ENCODE measurements around the gene HSD17B2.
A peak's percentile ranks its signal among the peaks of the same experiment; 100 is the strongest.

DNA sequence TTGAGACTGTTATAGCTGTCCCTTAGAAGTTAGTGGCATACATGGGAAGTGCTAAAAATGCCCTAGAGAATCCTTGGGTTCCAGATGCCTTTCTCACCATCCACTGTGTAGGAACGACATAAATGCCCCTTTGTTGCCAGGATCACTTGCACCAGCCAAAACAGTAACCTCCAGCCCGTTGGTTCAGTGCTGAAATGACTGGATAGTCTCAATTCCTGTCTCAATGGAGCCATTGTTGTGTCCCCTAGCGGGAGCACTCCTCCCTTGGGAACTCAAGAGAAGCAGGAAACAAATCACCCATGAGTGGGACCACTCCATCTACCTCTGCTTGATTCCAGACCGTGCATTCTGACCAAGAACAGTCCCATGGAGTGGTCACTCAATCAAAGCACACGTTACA is 111.9 kb downstream of the HSD17B2 start:
- TF ChIP-seq EP300 (IDR thresholded peaks at IDR 0.05) (peak in 1 of 2 donors; percentile 45), POLR2A (IDR thresholded peaks at IDR 0.05) (no peak)
- TF ChIP-seq, protein P1, sequence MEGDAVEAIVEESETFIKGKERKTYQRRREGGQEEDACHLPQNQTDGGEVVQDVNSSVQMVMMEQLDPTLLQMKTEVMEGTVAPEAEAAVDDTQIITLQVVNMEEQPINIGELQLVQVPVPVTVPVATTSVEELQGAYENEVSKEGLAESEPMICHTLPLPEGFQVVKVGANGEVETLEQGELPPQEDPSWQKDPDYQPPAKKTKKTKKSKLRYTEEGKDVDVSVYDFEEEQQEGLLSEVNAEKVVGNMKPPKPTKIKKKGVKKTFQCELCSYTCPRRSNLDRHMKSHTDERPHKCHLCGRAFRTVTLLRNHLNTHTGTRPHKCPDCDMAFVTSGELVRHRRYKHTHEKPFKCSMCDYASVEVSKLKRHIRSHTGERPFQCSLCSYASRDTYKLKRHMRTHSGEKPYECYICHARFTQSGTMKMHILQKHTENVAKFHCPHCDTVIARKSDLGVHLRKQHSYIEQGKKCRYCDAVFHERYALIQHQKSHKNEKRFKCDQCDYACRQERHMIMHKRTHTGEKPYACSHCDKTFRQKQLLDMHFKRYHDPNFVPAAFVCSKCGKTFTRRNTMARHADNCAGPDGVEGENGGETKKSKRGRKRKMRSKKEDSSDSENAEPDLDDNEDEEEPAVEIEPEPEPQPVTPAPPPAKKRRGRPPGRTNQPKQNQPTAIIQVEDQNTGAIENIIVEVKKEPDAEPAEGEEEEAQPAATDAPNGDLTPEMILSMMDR (IDR thresholded peaks at IDR 0.05): no peak

All from tibial nerve (tissue), 4 donors.